A549 treated with CORT108297 at 1 μM for 4 hours (cell line): ENCODE data around the gene TGFBRAP1. TPM values are rescaled to one million over a fixed set of nuclear protein-coding genes. Genes with fewer than 3 reads are reported as not detected.

Experiments
- total RNA-seq: library from RNA; stranded (reverse); fragments of 200-300 nt; extraction: Qiagen RNA extraction; gene quantifications from 5 replicates; pipeline ENCODE4 v1.2.3, GENCODE V29; 2022

TGFBRAP1 gene, protein sequence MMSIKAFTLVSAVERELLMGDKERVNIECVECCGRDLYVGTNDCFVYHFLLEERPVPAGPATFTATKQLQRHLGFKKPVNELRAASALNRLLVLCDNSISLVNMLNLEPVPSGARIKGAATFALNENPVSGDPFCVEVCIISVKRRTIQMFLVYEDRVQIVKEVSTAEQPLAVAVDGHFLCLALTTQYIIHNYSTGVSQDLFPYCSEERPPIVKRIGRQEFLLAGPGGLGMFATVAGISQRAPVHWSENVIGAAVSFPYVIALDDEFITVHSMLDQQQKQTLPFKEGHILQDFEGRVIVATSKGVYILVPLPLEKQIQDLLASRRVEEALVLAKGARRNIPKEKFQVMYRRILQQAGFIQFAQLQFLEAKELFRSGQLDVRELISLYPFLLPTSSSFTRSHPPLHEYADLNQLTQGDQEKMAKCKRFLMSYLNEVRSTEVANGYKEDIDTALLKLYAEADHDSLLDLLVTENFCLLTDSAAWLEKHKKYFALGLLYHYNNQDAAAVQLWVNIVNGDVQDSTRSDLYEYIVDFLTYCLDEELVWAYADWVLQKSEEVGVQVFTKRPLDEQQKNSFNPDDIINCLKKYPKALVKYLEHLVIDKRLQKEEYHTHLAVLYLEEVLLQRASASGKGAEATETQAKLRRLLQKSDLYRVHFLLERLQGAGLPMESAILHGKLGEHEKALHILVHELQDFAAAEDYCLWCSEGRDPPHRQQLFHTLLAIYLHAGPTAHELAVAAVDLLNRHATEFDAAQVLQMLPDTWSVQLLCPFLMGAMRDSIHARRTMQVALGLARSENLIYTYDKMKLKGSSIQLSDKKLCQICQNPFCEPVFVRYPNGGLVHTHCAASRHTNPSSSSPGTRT
- 15.2 to 18.1 TPM (median 16.8 TPM) in 5 replicates for total RNA-seq

DNA sequence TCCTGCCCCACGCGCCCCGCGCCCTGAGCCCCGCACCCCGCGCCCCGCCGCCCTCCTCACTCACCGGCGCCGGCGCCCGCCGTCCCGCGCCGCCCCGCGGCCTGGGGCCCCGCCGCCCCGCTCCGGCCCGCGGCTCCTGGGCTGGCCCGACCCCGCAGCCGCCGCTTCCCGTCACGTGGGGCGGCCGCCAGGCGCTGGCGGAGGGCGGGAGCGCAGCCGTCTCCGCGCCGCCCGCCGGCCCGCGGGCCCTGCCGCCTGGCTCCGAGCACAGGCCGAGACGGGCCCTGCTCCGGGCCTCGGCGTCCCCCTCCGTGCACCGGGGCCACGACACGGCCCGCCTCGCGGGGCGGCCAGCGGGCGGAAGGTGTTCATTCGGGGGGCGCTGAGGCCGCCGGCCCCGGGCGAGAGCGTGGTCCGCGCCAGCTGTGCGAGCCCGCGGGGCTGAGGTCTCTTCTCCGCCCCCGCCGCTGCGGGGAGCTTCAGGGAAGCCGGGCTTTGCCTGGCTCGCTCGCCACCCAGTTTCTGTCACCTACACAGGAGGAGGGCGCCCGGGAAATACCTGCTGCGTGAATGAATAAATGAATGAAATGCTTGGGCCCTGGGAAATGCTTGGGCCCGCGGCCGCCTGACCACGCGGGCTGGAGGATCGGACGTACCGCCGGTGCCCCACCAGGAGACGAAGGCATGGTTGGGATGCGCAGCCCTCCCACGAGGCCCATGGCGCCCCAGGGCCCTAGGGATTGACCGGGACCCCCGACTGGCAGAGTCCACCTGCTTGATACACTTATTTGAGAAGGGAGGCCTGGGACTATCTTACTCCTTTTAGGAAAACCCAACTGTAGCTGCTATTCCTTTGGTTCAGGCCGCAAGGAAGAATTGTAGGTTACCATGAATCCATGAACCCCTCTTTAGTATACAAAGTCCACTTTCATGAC, at the start of gene TGFBRAP1:
TGFBRAP1 (minus strand) TSS at position 175 of the 935 bp plus-strand sequence. CDS start 21,434 bp downstream, outside the sequence.

DNA sequence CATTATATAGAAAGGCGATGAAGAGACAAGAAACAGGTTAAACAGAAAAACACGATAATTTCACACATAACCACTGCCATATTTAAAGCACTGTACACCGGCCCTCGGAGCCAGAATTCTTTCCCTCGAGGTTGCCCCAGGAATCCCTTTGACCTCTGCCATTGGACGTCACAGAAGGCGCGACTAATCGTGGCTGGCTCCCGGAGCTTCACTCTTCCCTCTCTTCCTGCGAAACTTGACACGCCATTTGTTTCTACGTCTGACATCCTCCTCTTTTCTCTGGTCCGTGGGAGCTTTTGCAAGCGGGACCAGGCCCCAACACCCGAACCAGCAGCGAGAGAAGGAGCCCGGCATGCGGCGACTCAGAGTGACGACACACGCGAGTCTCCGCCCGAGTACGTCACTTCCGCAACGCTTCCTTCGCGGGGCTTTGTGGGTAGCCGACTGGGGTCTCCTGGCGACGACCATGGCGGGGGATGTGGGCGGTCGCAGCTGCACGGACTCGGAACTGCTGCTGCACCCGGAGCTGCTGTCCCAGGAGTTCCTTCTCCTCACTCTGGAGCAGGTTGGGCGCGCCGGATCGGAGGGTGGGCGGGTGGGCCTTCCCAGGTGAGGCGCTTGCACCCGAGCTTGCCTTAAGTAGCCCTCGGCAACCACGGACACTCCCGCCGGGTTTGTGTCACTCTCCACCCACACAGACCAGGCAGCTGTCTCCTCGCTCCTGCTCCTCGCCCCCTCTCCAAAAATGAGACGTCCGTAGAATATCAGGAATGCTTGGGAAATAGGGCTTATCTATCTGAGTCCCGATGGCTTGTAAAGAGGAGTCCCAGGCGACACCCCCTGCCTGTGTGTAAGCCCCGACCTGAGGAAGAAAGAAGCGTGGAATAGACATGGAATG, 7.8 kb upstream of the TGFBRAP1 start, which contains the start of gene C2orf49:
C2orf49 (plus strand) TSS at position 419 of the 898 bp plus-strand sequence; CDS start at position 467, 48 bp downstream.

DNA sequence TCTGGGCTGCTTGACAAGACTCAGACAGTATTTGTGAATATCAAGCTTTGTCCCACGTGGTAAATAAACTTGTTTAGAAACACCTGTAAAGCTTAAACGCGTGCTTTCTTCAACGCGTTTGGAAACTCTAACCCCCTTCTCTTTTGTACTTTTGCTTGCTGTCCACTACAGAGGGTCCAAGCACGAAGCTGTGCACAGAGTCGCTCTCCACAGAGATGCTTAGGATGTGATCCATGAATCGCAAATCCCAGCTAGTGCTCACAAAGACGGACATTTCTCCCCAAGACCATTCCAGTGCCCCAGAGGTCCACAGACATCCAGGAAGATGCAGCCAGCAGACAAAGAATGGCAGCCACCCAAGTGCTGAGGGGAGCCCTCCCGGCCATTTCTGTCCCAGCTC, 88.1 kb downstream of the TGFBRAP1 start, which contains the start of gene GPR45:
GPR45 (plus strand) TSS at position 301 of the 400 bp plus-strand sequence. CDS start 116 bp downstream, outside the sequence.

Other genes starting within 250 kb of the TGFBRAP1 start
- not detected in 5 replicates for gene GPR45, start 88.0 kb downstream of the TGFBRAP1 start, total RNA-seq
- 12.5 to 15.4 TPM (median 13.9 TPM) in 5 replicates for gene C2orf49, start 7.8 kb upstream of the TGFBRAP1 start, total RNA-seq
- 63.4 to 81.4 TPM (median 73.1 TPM) in 5 replicates for gene FHL2, start 69.3 kb upstream of the TGFBRAP1 start, total RNA-seq